HG03432 (cell line): ENCODE data around the gene TPPP3.
"Not testable (repeated sequence)": the region's sequence is repeated elsewhere in the genome, so short reads cannot be mapped to it uniquely, and the experiment has no call there.

Experiments
- ATAC-seq: cut with Tn5 transposase; IDR thresholded peaks from one replicate; pipeline ENCODE4 v1.9.1; 2021; ENCODE audit warnings: mild to moderate bottlenecking, moderate library complexity; ENCODE audit not compliant: unreplicated experiment

Gene TPPP3

DNA sequence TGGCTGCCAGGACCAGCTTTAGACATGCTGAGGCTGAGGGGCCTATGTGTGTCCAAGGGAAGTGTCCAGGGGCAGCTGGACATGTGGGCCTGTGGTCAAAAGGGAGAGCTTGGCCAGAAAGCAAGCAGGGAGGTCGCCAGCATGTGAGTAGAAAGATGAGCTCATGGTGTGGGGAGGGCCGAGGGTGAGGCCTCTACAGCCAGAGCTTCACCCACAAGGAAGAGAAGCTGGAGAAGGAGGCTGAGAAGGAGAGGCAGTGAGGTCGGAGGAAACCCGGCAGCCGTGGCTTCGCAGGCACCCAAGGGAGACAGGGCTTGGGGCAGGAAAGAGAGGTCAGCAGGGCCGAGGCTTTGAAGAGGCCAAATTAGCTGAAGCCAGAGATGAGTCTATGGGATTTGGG is 33.7 kb upstream of the TPPP3 start:
- no peak for ATAC-seq

DNA sequence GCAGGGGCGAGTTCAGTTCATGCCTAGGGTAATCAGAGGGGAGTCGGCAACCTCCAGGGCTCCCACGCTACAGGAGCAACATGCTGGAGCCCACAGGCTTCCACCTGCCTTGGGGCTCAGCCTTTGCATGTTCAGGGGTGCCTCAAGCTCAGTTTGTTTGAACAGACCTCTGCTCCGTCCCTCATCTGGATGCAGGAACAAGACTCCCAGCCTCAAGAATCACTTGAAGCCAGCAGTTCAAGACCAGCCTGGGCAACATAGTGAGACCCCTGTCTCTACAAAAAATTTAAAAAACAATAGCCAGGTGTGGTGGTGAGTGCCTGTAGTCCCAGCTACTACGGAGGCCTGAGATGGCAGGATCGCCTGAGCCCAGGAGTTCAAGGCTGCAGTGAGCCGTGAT is 32.7 kb upstream of the TPPP3 start:
- no peak for ATAC-seq

- ATAC-seq, result no peak
Measured at GRCh38 chr16:67425580-67425979, 32.3 kb upstream of the TPPP3 start.

DNA sequence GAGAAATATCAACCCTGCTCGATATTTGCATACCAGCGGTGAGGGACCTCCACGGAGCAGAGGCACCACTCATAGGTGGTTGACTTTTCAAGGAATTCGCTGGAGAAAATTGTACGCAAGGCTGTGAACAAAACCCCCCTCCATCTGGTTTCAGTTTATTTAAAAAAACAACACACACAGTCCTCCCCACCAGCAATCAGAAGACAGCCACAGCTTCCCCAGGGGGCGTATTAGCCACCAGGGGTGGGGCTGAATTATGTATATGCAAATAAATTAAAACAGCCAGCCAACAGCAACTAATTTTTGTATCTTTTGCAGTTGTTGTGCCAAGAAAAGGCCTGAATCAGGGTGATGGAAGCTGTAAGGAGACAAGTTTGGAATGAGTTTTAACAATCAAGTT is 31.8 kb upstream of the TPPP3 start:
- ATAC-seq, result no peak

DNA sequence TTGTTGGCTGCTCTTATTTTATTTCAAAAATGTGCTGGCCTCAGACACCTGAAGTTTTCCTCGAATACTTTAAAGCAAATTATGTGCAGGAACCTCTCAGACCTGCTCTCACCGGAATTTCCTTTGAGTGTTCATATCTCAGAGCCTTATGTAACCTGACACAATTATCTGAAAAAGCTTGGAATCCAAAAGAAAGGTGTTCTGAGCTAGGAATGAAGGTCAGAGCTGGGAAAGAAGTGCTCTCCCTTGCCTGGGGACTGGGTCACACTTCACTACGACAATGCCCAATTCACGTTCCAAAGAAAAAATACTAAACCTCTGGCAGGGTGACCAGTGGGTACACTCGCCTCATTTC is 30.9 kb upstream of the TPPP3 start:
- ATAC-seq, result no peak

DNA sequence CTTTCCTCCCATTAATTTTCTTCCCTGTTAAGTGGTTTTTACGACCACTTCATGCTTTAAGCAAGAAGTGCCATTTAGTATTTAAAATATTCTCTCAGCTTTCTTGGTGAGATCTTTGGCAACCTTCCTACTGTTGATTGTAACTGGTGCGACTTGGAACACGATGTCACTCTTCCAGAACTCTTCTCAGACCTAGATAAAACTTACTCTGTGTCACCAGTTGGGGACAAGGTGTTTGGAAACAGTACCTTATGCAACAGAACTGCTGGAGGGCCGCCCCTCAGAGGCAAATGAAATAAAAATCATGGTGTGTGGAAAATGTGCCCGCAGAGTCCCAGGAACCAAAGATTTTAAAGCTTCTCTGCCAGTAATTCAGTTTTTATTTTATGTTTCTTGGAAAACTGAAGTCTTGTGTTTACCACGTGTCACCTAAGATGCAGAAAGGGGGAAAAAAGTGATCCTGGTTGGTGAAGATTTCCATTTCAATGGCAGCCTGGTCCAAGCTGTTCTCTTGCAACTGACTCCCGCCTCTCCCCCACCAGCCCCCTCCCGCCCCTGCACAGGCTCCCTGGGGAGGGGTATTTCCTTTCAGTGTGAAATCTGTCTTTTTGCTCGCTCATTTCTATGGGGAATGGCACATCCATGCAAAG is 30.4 kb upstream of the TPPP3 start:
- ATAC-seq, result no peak

DNA sequence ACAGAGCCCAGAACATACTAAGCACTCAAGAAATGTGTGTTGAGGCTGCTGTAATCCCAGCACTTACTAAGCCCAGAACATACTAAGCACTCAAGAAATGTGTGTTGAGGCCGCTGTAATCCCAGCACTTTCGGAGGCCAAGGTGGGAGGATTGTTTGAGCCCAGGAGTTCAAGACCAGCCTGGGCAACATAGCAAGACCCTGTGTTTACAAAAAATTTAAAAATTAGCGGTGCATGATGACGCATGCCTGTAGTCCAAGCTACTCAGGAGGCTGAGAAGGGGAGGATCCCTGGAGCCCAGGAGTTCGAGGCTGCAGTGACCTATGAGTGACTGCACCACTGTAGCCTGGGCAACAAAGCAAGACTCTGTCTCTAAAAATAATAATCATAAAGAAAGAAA is 29.7 kb upstream of the TPPP3 start:
- ATAC-seq, result no peak

GRCh38 chr16:67421030-67421429 is 27.7 kb upstream of the TPPP3 start:
- no peak for ATAC-seq

GRCh38 chr16:67419931-67420330 is 26.6 kb upstream of the TPPP3 start:
- ATAC-seq, result no peak

GRCh38 chr16:67419502-67419901 is 26.2 kb upstream of the TPPP3 start:
- no peak for ATAC-seq

DNA sequence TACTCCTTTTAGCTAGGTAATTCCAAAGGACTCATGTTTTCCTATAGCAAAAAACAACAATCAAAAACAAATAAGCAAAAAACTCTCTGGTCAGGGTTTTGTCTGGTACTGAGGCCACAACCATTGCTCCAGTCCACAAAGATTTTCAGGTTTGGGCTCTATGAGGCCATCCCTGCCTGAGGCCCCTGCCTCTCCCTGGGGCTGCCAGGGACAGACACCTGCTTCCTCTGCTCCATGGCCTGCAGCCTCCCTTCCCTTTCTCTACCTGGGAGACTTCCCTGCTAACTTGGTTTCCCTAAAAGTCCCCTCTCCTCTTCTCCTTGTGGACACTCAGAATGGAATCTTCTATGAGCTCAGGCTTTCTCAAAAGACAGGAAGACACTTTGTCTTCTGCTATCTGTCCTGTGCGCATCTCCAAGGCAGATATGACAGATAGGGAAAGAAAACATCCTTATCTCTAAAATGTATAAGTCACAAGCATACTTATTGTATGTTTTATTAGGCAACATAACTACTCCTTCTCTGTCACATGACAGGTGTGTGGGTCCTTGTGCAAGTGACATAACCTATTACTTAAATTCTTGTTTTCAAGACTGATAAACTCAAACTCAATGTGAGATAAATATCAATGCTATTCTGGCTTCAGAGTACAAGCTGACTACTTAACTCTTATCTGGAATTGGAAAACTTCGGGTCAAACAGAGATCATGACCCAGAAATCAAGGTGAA is 24.2 kb upstream of the TPPP3 start:
- no peak for ATAC-seq

DNA sequence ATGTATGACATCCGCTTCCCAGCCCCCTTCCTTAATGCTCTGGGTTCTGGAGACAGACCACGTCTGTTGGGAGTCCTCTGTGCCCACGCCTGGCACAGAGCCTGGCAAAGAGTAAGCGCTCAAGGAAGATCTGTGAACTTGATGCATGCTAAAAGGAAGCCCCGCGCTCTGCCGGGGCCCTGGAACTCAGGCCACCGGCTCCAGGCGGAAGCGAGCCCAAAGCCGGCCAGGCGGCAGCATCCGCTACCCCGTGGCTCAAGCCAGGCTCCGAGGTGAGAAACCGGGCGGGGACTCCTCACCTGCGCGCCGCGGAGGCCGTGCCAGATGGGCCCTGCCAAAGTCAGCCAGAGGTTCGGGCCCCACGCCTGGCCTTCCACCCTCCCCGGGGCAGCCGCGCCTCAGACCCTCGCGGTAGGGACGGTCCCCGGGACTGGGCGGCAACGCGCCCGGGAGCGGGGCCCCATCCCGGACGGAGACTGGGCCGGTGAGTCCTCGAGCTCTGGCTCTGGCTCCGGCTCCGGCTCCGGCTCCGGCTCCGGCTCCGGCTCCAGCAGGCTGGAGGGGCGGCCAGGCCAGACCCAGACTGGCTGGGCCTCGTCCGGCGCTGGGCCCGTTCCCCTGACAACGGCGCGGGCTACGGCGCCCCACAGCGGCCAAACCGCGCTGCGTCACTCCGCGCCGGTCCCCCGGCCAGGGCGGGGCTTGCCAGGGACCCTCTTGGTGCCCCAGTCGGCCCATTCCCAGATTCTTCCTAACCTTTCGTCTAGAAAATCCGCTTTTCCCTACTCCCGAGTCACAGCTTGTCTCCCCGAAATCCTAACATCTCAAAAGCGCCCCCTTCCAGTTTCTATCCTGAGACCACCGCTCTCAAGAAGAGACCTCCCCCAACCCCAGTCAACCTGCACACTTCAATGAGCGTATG is 22.8 kb upstream of the TPPP3 start, which contains the start of gene ZDHHC1:
Gene ZDHHC1 (minus strand): TSS at position 606 of the 922 bp plus-strand sequence. CDS start 8,702 bp downstream, outside the sequence.
- ATAC-seq, result peak; percentile 82

DNA sequence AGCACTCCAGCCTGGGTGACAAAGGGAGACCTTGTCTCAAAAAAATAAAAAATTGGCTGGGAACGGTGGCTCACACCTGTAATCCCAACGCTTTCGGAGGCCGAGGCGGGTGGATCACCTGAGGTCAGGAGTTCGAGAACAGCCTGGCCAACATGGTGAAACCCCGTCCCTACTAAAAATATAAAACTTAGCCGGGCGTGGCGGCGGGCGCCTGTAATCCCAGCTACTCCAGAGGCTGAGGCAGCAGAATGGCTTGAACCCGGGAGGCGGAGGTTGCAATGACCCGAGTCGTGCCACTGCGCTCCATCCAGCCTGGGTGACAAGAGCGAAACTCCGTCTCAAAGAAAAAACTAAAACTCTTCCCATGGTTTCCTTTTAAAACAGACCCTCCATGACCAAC is 22.1 kb upstream of the TPPP3 start:
- not testable (repeated sequence) for ATAC-seq

DNA sequence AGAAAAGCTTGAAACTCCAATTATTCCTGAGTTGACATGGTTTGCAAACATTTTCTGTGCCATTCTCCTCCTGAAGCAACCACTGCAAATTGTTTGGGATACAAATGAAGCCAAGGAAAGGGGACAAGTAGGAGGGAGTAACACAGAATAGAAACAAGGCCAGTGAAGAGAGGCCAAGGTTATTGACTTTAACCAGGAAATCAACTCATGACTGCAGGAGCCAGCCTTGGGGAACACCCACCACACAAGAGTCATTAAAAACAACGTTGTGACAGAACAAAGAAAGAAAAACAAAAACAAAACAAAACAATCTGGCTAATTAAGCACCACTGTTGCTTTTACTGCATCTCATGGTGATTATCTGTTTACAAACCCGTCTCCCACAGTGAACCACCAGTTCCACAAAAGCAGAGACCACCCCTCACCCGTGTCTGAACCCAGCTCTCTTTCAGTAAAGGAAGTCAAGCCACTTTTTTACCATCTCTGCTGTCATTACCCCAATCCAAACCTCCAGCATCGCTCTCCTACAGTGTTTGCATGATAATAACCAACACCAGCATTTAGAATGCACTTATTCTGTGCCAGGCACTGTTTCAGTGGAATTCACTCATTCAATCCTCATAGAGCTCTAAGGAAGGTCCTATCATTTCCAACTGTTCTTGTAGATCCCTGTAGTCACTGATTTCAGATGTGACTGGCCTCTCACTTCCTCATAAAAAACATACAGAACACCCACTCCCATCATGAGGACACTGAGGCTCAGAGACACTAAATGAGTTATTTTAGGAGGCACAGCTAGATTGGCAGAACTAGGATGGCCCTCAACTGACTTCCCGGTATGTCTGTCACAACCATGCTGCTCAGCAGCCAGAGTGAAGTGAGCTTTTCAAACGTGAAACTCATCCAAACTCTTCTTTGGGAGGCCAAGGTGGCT is 20.9 kb upstream of the TPPP3 start:
- ATAC-seq, result no peak

DNA sequence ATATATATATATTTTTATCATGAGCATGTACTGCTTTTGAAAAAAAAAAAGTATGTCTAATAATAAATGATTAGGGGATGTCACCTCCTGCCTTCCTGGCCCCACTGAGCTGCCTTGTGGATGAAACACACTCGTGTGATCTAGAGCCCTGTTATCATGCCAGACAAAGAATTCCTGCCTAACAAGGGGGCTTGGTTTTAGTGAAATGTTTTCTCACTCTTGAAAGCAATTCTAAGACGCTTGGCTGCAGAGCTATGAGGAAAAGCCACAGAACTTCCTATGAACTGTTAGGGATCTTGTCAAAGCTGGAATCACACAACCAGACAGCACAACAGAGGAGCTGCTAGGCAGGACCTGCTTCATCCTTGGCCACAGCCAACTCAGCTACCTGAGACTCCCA is 19.0 kb upstream of the TPPP3 start:
- no peak for ATAC-seq

DNA sequence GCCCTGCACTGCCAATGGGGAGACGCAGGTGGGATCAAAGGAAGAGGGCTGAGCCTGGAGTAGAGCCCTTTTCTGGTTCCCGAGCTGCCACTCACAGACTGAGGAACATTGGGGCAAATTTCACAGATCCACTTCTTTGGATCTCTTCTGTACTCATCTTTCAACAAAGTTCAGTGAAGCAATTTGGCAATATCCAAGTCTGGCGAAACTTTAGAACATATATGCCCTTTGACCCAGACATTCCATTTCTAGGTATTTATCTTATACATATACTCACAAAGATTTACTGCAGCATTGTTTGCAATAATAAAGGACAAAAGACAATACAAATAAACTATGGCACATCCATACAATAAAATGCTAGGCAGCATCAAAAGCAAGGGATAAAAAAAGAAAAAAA is 18.0 kb upstream of the TPPP3 start:
- no peak for ATAC-seq

- ATAC-seq, result no peak
Measured at GRCh38 chr16:67409631-67410030, 16.3 kb upstream of the TPPP3 start.

GRCh38 chr16:67407788-67408452 is 14.6 kb upstream of the TPPP3 start:
- no peak for ATAC-seq

GRCh38 chr16:67407176-67407787 is 14.0 kb upstream of the TPPP3 start:
- ATAC-seq, result no peak
